ENCODE measurements around the gene IQGAP2. TPM values are rescaled to one million over a fixed set of nuclear protein-coding genes. Genes with fewer than 3 reads are reported as not detected.

IQGAP2 gene
- total and polyA plus RNA-seq, 2 of the 8 experiments (the other 6 are each of a cell fraction or from before 2014, with no cell fraction given), result 19.7 to 66.0 TPM

- TF ChIP-seq HDAC2 (IDR thresholded peaks at IDR 0.05; ENCODE audit: borderline replicate concordance in 1 of 2, low read depth in 2 of 2, low read length in 2 of 2), result no peak
- no peak for TF ChIP-seq SP1 (IDR thresholded peaks at IDR 0.05; ENCODE audit: low read depth, low read length)
- no peak for TF ChIP-seq SUZ12 (IDR thresholded peaks at IDR 0.05; ENCODE audit: low read length)
- no peak for TF ChIP-seq ASH2L (IDR thresholded peaks at IDR 0.05; ENCODE audit: low read length)
- TF ChIP-seq CBX5 (IDR thresholded peaks at IDR 0.05; ENCODE audit: low read depth, low read length), result no peak
Observed at GRCh38 chr5:76450054-76450453, 47.0 kb downstream of the IQGAP2 start (continued).

All from H1 (cell line).